ENCODE measurements around the gene NEK8. TPM values are rescaled to one million over a fixed set of nuclear protein-coding genes. Genes with fewer than 3 reads are reported as not detected.

The NEK8 gene
- total and polyA plus RNA-seq, 12 donors: 0.38 to 2.8 (median 1.1) TPM

- intact Hi-C loops (cut with DNase I): loop anchor here (2.0 to 10.0 kb wide), 14 partner anchors 36 to 154 kb away; partner anchors contain the start of genes FAM222B (in 4 of the 10), DHRS13 (in 3 of the 10), FLOT2 (in 3 of the 10) and ERAL1 (in 1 of the 10)
- TF ChIP-seq CTCF (IDR thresholded peaks at IDR 0.05): no peak
- no peaks in the 10 kb centered on the region for H3K9me3 ChIP-seq
- no peaks in the 10 kb centered on the region for H3K27me3 ChIP-seq
- H3K4me3 ChIP-seq: no peak overlapping the region
- ATAC-seq (peak in 4 of 8 donors; percentile 9 to 26 (median 20)), DNase-seq (no peak)
- peaks cover 2 to 29% (median 26%) of the 10 kb centered on the region in 9 donors for H3K4me1 ChIP-seq
- 89 to 95% methylated on average over 1 of the region's 1 CpG for WGBS, 2 donors
- H3K27ac ChIP-seq: peak overlapping the region in 1 of 10 donors; percentile 16
- peaks cover 0 to 57% (median 5%) of the 10 kb centered on the region in 9 donors for H3K36me3 ChIP-seq
These were observed 34.7 kb downstream of the NEK8 start for GRCh38 chr17:28763137-28763799.

- ATAC-seq: peak in 6 of 8 donors; percentile 25 to 59 (median 37)
- peak; percentile 77 to 94 (median 91) for TF ChIP-seq CTCF (IDR thresholded peaks at IDR 0.05)
- intact Hi-C loops (cut with DNase I): loop anchor here (2.0 to 10.0 kb wide), 14 partner anchors 37 to 153 kb away; partner anchors contain the start of genes FAM222B (in 4 of the 10), DHRS13 (in 3 of the 10), FLOT2 (in 3 of the 10) and ERAL1 (in 1 of the 10)
- DNase-seq: peak in 1 of 2 donors; percentile 83
- Histone ChIP-seq H3K4me3 (no peak overlapping the region), H3K27me3 (no peaks in the 10 kb centered on the region), H3K27ac (no peak overlapping the region), H3K9me3 (no peaks in the 10 kb centered on the region), H3K36me3 (peaks cover 0 to 51% (median 0%) of the 10 kb centered on the region in 9 donors), H3K4me1 (peaks cover 2 to 29% (median 26%) of the 10 kb centered on the region in 9 donors)
- 67 to 70% methylated on average over 5 of the region's 5 CpGs for WGBS, 2 donors
These were observed 35.2 kb downstream of the NEK8 start for GRCh38 chr17:28763804-28764266.

- intact Hi-C loops (cut with DNase I): loop anchor here in 8 of 10 donors (5.0 to 10.0 kb wide), 8 partner anchors 50 to 150 kb away; partner anchors contain the start of genes FAM222B (in 3 of the 8), DHRS13 (in 1 of the 8), ERAL1 (in 1 of the 8) and FLOT2 (in 1 of the 8)
- 86 to 87% methylated on average over 4 of the region's 4 CpGs for WGBS, 2 donors
These were observed 36.5 kb downstream of the NEK8 start for GRCh38 chr17:28765038-28765437.

More at GRCh38 chr17:28765038-28765437, 36.5 kb downstream of the NEK8 start:
- DNase-seq (no peak), ATAC-seq (no peak)
- Histone ChIP-seq H3K9me3 (no peaks in the 10 kb centered on the region), H3K27ac (no peak overlapping the region), H3K27me3 (no peaks in the 10 kb centered on the region), H3K36me3 (peaks cover 0 to 39% (median 0%) of the 10 kb centered on the region in 9 donors), H3K4me1 (peaks cover 2 to 29% (median 26%) of the 10 kb centered on the region in 9 donors), H3K4me3 (no peak overlapping the region)
- TF ChIP-seq CTCF (IDR thresholded peaks at IDR 0.05): no peak
